WERI-Rb-1 (cell line): Measurements from ENCODE around the gene PNPLA2.

Experiments used
- DNase-seq: peaks from one replicate; pipeline ENCODE4 v3.0.0-alpha.2; 2020
- H3K27ac ChIP-seq: fragments of 250-450 bp; sonication (Bioruptor Pico); 2 replicates; pipeline ENCODE4 v1.5.1; 2020; ENCODE audit warnings: mild to moderate bottlenecking, moderate library complexity
- H3K27me3 ChIP-seq: fragments of 250-450 bp; sonication (Bioruptor Pico); 2 replicates; pipeline ENCODE4 v1.5.1; 2021; ENCODE audit warnings: mild to moderate bottlenecking, low read depth, moderate library complexity; ENCODE audit not compliant: insufficient read depth, severe bottlenecking
- H3K36me3 ChIP-seq: fragments of 250-450 bp; sonication (Bioruptor Pico); 2 replicates; pipeline ENCODE4 v1.5.1; 2020; ENCODE audit warnings: mild to moderate bottlenecking, moderate library complexity
- H3K4me3 ChIP-seq: 2 replicates; pipeline ENCODE4 v1.5.1; 2011; ENCODE audit warnings: low read depth, mild to moderate bottlenecking, control low read depth, low read length
- H3K9me3 ChIP-seq: fragments of 250-450 bp; sonication (Bioruptor Pico); 2 replicates; pipeline ENCODE4 v1.5.1; 2021; ENCODE audit warnings: mild to moderate bottlenecking, moderate library complexity; ENCODE audit not compliant: severe bottlenecking
- CTCF ChIP-seq: IDR thresholded peaks from 2 replicates; pipeline ENCODE4 v1.5.1; 2011; ENCODE audit warnings: low read depth, mild to moderate bottlenecking, control low read depth, inconsistent platforms, low read length

The PNPLA2 gene

GRCh38 chr11:772429-773390 lies 46.0 kb upstream of the PNPLA2 start:
- no peak for TF ChIP-seq CTCF
- H3K36me3 ChIP-seq = peaks cover 58% of the 10 kb centered on the region
- no peak overlapping the region for H3K27ac ChIP-seq

GRCh38 chr11:773425-773824 lies 45.3 kb upstream of the PNPLA2 start:
- TF ChIP-seq CTCF = no peak
- Histone ChIP-seq H3K27ac (no peak overlapping the region), H3K9me3 (no peaks in the 10 kb centered on the region), H3K4me3 (no peak overlapping the region), H3K27me3 (no peaks in the 10 kb centered on the region), H3K36me3 (peaks cover 54% of the 10 kb centered on the region)
- no peak for DNase-seq

More at GRCh38 chr11:772429-773390, 46.0 kb upstream of the PNPLA2 start:
- DNase-seq = no peak
- Histone ChIP-seq H3K9me3 (no peaks in the 10 kb centered on the region), H3K4me3 (no peak overlapping the region), H3K27me3 (no peaks in the 10 kb centered on the region)

- no peak for TF ChIP-seq CTCF
- peaks cover 51% of the 10 kb centered on the region for H3K36me3 ChIP-seq
- H3K27me3 ChIP-seq = no peaks in the 10 kb centered on the region
- DNase-seq = no peak
- H3K9me3 ChIP-seq = no peaks in the 10 kb centered on the region
- no peak overlapping the region for H3K27ac ChIP-seq
- no peak overlapping the region for H3K4me3 ChIP-seq
These were observed 44.9 kb upstream of the PNPLA2 start for GRCh38 chr11:773830-774229.

- Histone ChIP-seq H3K36me3 (peaks cover 47% of the 10 kb centered on the region), H3K9me3 (no peaks in the 10 kb centered on the region), H3K27me3 (no peaks in the 10 kb centered on the region), H3K4me3 (no peak overlapping the region), H3K27ac (no peak overlapping the region)
- no peak for TF ChIP-seq CTCF
- no peak for DNase-seq
These were observed 43.7 kb upstream of the PNPLA2 start for GRCh38 chr11:774873-775592.

GRCh38 chr11:776263-776560 lies 42.5 kb upstream of the PNPLA2 start:
- H3K9me3 ChIP-seq = no peaks in the 10 kb centered on the region
- H3K27me3 ChIP-seq = no peaks in the 10 kb centered on the region
- TF ChIP-seq CTCF = no peak
- H3K36me3 ChIP-seq = peaks cover 35% of the 10 kb centered on the region
- H3K27ac ChIP-seq = peak overlapping the region; percentile 88; the same call in 1 of the 2 replicates
- DNase-seq = no peak
- peak overlapping the region; percentile 76 for H3K4me3 ChIP-seq
